GM23338 (cell line): Measurements from ENCODE around the gene LAMA1. TPM values are rescaled to one million over a fixed set of nuclear protein-coding genes. Genes with fewer than 3 reads are reported as not detected.

Experiments
- ATAC-seq: fragments of 200-7000 bp; cut with Tn5 transposase; 3 replicates; pipeline ENCODE4 v1.9.1; 2020
- DNase-seq: peaks from one replicate; pipeline ENCODE4 v3.0.0-alpha.2; 2015; ENCODE audit warnings: low spot score
- H2AFZ ChIP-seq: fragments of 200-600 bp; sonication (generic); 2 replicates; pipeline ENCODE4 v1.8.0; 2016; ENCODE audit warnings: antibody characterized with exemption, mild to moderate bottlenecking, moderate library complexity
- H3F3A ChIP-seq: fragments of 200-600 bp; sonication (generic); replicated peaks from 2 replicates; pipeline ENCODE4 v1.8.0; 2017; ENCODE audit warnings: antibody characterized with exemption, mixed run types, low read depth
- H3K27ac ChIP-seq: fragments of 200-600 bp; sonication (generic); 2 replicates; pipeline ENCODE4 v1.6.1; 2016; ENCODE audit warnings: low read depth
- H3K27me3 ChIP-seq: fragments of 200-600 bp; sonication (generic); 2 replicates; pipeline ENCODE4 v1.8.0; 2016; ENCODE audit warnings: mild to moderate bottlenecking, mixed run types, moderate library complexity; ENCODE audit not compliant: insufficient read depth
- H3K36me3 ChIP-seq: fragments of 200-600 bp; sonication (generic); 2 replicates; pipeline ENCODE4 v1.8.0; 2016; ENCODE audit warnings: mild to moderate bottlenecking; ENCODE audit not compliant: insufficient read depth
- H3K4me1 ChIP-seq: fragments of 200-600 bp; sonication (generic); 2 replicates; pipeline ENCODE4 v1.8.0; 2016; ENCODE audit warnings: mild to moderate bottlenecking, moderate library complexity; ENCODE audit not compliant: insufficient read depth
- H3K4me2 ChIP-seq: fragments of 200-600 bp; sonication (generic); 2 replicates; pipeline ENCODE4 v1.7.1; 2017; ENCODE audit warnings: mixed run types
- H3K4me3 ChIP-seq: fragments of 200-600 bp; sonication (generic); 2 replicates; pipeline ENCODE4 v1.6.1; 2016; ENCODE audit warnings: mixed run types
- H3K79me2 ChIP-seq: fragments of 200-600 bp; sonication (generic); replicated peaks from 2 replicates; pipeline ENCODE4 v1.8.0; 2017; ENCODE audit warnings: mild to moderate bottlenecking; ENCODE audit not compliant: insufficient read depth
- H3K9me2 ChIP-seq: fragments of 200-600 bp; sonication (generic); 2 replicates; pipeline ENCODE4 v1.8.0; 2017; ENCODE audit not compliant: insufficient read depth
- H4K20me1 ChIP-seq: fragments of 200-600 bp; sonication (generic); replicated peaks from 2 replicates; pipeline ENCODE4 v1.8.0; 2017; ENCODE audit warnings: mild to moderate bottlenecking; ENCODE audit not compliant: insufficient read depth
- H3K27ac Mint-ChIP-seq: 2 replicates; pipeline ENCODE4 v1.8.0; 2020; ENCODE audit warnings: inconsistent platforms, mild to moderate bottlenecking, moderate library complexity, mixed read lengths
- H3K27me3 Mint-ChIP-seq: 3 replicates; pipeline ENCODE4 v1.8.0; 2022; ENCODE audit warnings: low read depth, mild to moderate bottlenecking, moderate library complexity, mixed read lengths, inconsistent platforms; ENCODE audit not compliant: insufficient read depth, poor library complexity
- H3K36me3 Mint-ChIP-seq: 3 replicates; pipeline ENCODE4 v1.8.0; 2021; ENCODE audit warnings: low read depth, mild to moderate bottlenecking, inconsistent platforms, moderate library complexity, mixed read lengths
- H3K4me1 Mint-ChIP-seq: 3 replicates; pipeline ENCODE4 v1.8.0; 2020; ENCODE audit warnings: mild to moderate bottlenecking, inconsistent platforms, mixed read lengths
- H3K4me3 Mint-ChIP-seq: 3 replicates; pipeline ENCODE4 v1.8.0; 2021; ENCODE audit warnings: moderate library complexity, mild to moderate bottlenecking, inconsistent platforms, mixed read lengths
- H3K9me3 Mint-ChIP-seq: 3 replicates; pipeline ENCODE4 v1.8.0; 2020; ENCODE audit warnings: moderate library complexity, mild to moderate bottlenecking, inconsistent platforms, mixed read lengths
- CREB1 ChIP-seq: fragments of 250-450 bp; sonication (Bioruptor Pico); IDR thresholded peaks from 2 replicates; pipeline ENCODE4 v1.5.0; 2020; ENCODE audit warnings: low read depth, mild to moderate bottlenecking, moderate library complexity
- CTCF ChIP-seq, 2 experiments: fragments of 200-600 bp in 1 of 2; sonication (generic) in 1 of 2; conservative IDR thresholded peaks; 2 replicates each; pipeline versions ENCODE4 v1.5.1 to v1.6.1; 2016 to 2017; ENCODE audit warnings: antibody characterized with exemption in 2 of 2, low read depth in 2 of 2, mild to moderate bottlenecking in 2 of 2, moderate library complexity in 1 of 2
- ETS1 ChIP-seq: IDR thresholded peaks from 2 replicates; pipeline ENCODE4 v1.6.1; 2016; ENCODE audit warnings: antibody characterized with exemption
- EZH2phosphoT487 ChIP-seq: fragments of 200-600 bp; sonication (generic); IDR thresholded peaks from one replicate; pipeline ENCODE4 v1.8.1; 2018; ENCODE audit warnings: antibody characterized with exemption; ENCODE audit not compliant: unreplicated experiment
- JUNB ChIP-seq: IDR thresholded peaks from one replicate; pipeline ENCODE4 v1.6.1; 2016; ENCODE audit warnings: antibody characterized with exemption; ENCODE audit not compliant: unreplicated experiment
- REST ChIP-seq: IDR thresholded peaks from one replicate; pipeline ENCODE4 v1.6.1; 2018; ENCODE audit warnings: antibody characterized with exemption; ENCODE audit not compliant: unreplicated experiment
- STAT1 ChIP-seq: IDR thresholded peaks from one replicate; pipeline ENCODE4 v1.6.1; 2016; ENCODE audit warnings: antibody characterized with exemption; ENCODE audit not compliant: unreplicated experiment
- ZNF114 ChIP-seq: fragments of 250-450 bp; sonication (Bioruptor Pico); IDR thresholded peaks from 2 replicates; pipeline ENCODE4 v1.5.0; 2020; ENCODE audit warnings: mild to moderate bottlenecking, moderate library complexity
- ZNF331 ChIP-seq: fragments of 250-450 bp; sonication (Bioruptor Pico); IDR thresholded peaks from 2 replicates; pipeline ENCODE4 v1.5.0; 2020; ENCODE audit warnings: low read depth, mild to moderate bottlenecking, moderate library complexity
- polyA plus RNA-seq: library from polyadenylated mRNA; unstranded; fragments of >200 nt; fragmentation: Nextera tagmentation; extraction: Ambion mirVana; gene quantifications from 2 replicates; pipeline ENCODE4 v1.2.1, GENCODE V29; 2016
- total RNA-seq: library from RNA; depleted of rRNA; stranded (reverse); fragments of >200 nt; shearing (Covaris generic); gene quantifications from 2 replicates; pipeline ENCODE4 v1.2.3, GENCODE V29; 2014

Gene LAMA1
- total and polyA plus RNA-seq, 2 experiments from 2014 or later: 14.8 to 52.3 TPM

- TF ChIP-seq CTCF (conservative IDR thresholded peaks at IDR 0.05; ENCODE audit: low read depth in 2 of 2) (no peak), STAT1 (no peak), JUNB (no peak), EZH2phosphoT487 (no peak), ZNF114 (CRISPR knock-in tag) (no peak), ETS1 (no peak), ZNF331 (CRISPR knock-in tag) (no peak), CREB1 (CRISPR knock-in tag) (no peak)
Observed at GRCh38 chr18:6956495-6956894, 161.1 kb downstream of the LAMA1 start (continued).

- DNase-seq (no peak), ATAC-seq (no peak)
- Histone ChIP-seq H3K4me2 (no peak overlapping the region), H3K79me2 (no peaks in the 10 kb centered on the region), H3F3A (no peaks in the 10 kb centered on the region), H3K27me3 (no peaks in the 10 kb centered on the region), H4K20me1 (no peaks in the 10 kb centered on the region; the same call in 1 of the 2 replicates), H3K27ac (no peak overlapping the region), H3K36me3 (peaks cover 19% of the 10 kb centered on the region), H3K4me3 (no peak overlapping the region), H3K9me2 (no peaks in the 10 kb centered on the region), H3K4me1 (no peaks in the 10 kb centered on the region), H2AFZ (no peak overlapping the region)
- peaks cover 7% of the 10 kb centered on the region for H3K4me1 Mint-ChIP-seq
- no peak overlapping the region for H3K4me3 Mint-ChIP-seq
- peaks cover 51% of the 10 kb centered on the region for H3K36me3 Mint-ChIP-seq
- H3K27me3 Mint-ChIP-seq: no peaks in the 10 kb centered on the region
- TF ChIP-seq CTCF (conservative IDR thresholded peaks at IDR 0.05; ENCODE audit: low read depth in 2 of 2) (no peak), ZNF331 (CRISPR knock-in tag) (no peak), REST (no peak), STAT1 (no peak), JUNB (no peak)
- H3K27ac Mint-ChIP-seq: no peak overlapping the region
- peaks cover 2% of the 10 kb centered on the region; the same call in 2 of the 3 replicates for H3K9me3 Mint-ChIP-seq
Observed at GRCh38 chr18:6955304-6955703, 162.3 kb downstream of the LAMA1 start.
